OCI-LY3 (cell line): ENCODE results near the gene GDPD2.

ENCODE experiments used
- EZH2phosphoT487 ChIP-seq: fragments of 200-600 bp; shearing (Covaris generic); IDR thresholded peaks from 2 replicates; pipeline ENCODE4 v1.6.1; 2018; ENCODE audit warnings: antibody characterized with exemption, mixed run types, low read depth
- TF ChIP-seq, protein P1 (sequence below): fragments of 200-600, 300-600 bp; sonication (generic); IDR thresholded peaks from 2 replicates; pipeline ENCODE4 v1.5.1; 2014; ENCODE audit warnings: antibody characterized with exemption, low read length, low read depth

DNA sequence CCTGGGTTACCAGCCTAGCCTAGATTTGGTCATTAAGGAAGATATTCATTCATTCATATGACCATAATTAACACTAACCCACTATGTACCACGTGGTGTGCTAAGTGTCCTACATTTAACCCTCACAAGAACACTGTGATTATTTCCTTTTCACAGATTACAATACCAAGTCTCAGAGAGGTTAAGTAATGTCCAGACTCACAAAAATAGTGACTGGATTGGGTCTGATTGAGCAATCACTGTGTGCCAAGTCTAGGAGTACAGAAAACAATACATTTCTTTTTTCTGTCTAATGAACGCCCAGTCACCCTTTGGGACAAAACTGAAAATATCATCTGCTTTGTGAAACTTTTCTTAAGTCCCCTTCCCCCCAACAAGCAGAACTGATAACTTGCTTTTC lies 13.9 kb downstream of the GDPD2 start:
- TF ChIP-seq, protein P1, sequence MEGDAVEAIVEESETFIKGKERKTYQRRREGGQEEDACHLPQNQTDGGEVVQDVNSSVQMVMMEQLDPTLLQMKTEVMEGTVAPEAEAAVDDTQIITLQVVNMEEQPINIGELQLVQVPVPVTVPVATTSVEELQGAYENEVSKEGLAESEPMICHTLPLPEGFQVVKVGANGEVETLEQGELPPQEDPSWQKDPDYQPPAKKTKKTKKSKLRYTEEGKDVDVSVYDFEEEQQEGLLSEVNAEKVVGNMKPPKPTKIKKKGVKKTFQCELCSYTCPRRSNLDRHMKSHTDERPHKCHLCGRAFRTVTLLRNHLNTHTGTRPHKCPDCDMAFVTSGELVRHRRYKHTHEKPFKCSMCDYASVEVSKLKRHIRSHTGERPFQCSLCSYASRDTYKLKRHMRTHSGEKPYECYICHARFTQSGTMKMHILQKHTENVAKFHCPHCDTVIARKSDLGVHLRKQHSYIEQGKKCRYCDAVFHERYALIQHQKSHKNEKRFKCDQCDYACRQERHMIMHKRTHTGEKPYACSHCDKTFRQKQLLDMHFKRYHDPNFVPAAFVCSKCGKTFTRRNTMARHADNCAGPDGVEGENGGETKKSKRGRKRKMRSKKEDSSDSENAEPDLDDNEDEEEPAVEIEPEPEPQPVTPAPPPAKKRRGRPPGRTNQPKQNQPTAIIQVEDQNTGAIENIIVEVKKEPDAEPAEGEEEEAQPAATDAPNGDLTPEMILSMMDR: no peak
- no peak for TF ChIP-seq EZH2phosphoT487
